Testis (tissue), 3 donors: ENCODE data around the gene PAXIP1. TPM values are rescaled to one million over a fixed set of nuclear protein-coding genes. Genes with fewer than 3 reads are reported as not detected.

Experiments
- DNase-seq: peaks from one replicate; pipeline ENCODE4 v3.0.0-alpha.2; 2019
- H3K27ac ChIP-seq, 2 donors: fragments of 200-600 bp; sonication (generic); one replicate each; pipeline ENCODE4 v1.5.1; 2019
- H3K27me3 ChIP-seq: fragments of 200-600 bp; sonication (generic); one replicate; pipeline ENCODE4 v1.5.1; 2019
- H3K36me3 ChIP-seq: fragments of 200-600 bp; sonication (generic); one replicate; pipeline ENCODE4 v1.5.1; 2017; ENCODE audit warnings: low read depth; ENCODE audit errors: missing control alignments
- H3K4me1 ChIP-seq: fragments of 200-600 bp; sonication (generic); one replicate; pipeline ENCODE4 v1.5.1; 2019
- H3K4me3 ChIP-seq, 2 donors: fragments of 200-600 bp; sonication (generic); one replicate each; pipeline ENCODE4 v1.5.1; 2017 to 2019
- H3K9me3 ChIP-seq: fragments of 200-600 bp; sonication (generic); one replicate; pipeline ENCODE4 v1.5.1; 2017
- CTCF ChIP-seq, 3 experiments: fragments of 450-650 bp in 2 of 3; fragments of 200-600 bp in 1 of 3; sonication (generic) in 1 of 3; IDR thresholded peaks; one replicate each; pipeline ENCODE4 v1.5.1; 2016 to 2019; ENCODE audit warnings: antibody characterized with exemption in 3 of 3, mild to moderate bottlenecking in 2 of 3, moderate library complexity in 1 of 3
- POLR2A ChIP-seq: fragments of 450-650 bp; IDR thresholded peaks from one replicate; pipeline ENCODE4 v1.6.1; 2017; ENCODE audit warnings: antibody characterized with exemption, mild to moderate bottlenecking, moderate library complexity
- WGBS, 2 donors: methylation state at CpG; one replicate each; pipeline ENCODE4 v1.1.5; 2018; 5-methylcytosine and 5-hydroxymethylcytosine counted together
- intact Hi-C: fragments of 100-400 bp; cut with DNase I; formaldehyde crosslinking; loops from one replicate; pipeline ENCODE4 v1.15.1; 2023; ENCODE audit warnings: low total_unique reads
- polyA plus RNA-seq: library from polyadenylated mRNA; stranded (reverse); fragments of 350-450 nt; fragmentation: Illumina TruSeq; extraction: RNeasy Lipid Tissue Mini Kit (QIAGEN cat#74804); gene quantifications from one replicate; pipeline ENCODE4 v1.2.3, GENCODE V29; 2014; ENCODE audit warnings: low read depth, low replicate concordance; ENCODE audit not compliant: insufficient read depth
- total RNA-seq, 2 donors: library from RNA; depleted of rRNA; stranded (reverse); fragments of >200 nt; gene quantifications; one replicate each; pipeline ENCODE4 v1.2.3, GENCODE V29; 2016

The PAXIP1 gene
- total and polyA plus RNA-seq, 3 donors from 2014 or later: 24.2 to 39.4 (median 37.2) TPM

GRCh38 chr7:154899862-154900261, 103.1 kb downstream of the PAXIP1 start:
- DNase-seq: no peak
- Histone ChIP-seq H3K27me3 (no peaks in the 10 kb centered on the region), H3K27ac (no peak overlapping the region), H3K4me3 (no peak overlapping the region), H3K36me3 (no peaks in the 10 kb centered on the region), H3K9me3 (no peaks in the 10 kb centered on the region), H3K4me1 (peaks cover 7% of the 10 kb centered on the region)
- intact Hi-C loops: no loop called here
- TF ChIP-seq CTCF (IDR thresholded peaks at IDR 0.05) (no peak), POLR2A (no peak)
- WGBS, 2 donors: 61 to 79% methylated on average over 5 of the region's 5 CpGs

- intact Hi-C loops: no loop called here
- peaks cover under 1% of the 10 kb centered on the region for H3K4me1 ChIP-seq
- WGBS, 2 donors: 80 to 90% methylated on average over 17 to 24 of the region's 24 CpGs
These were observed 103.7 kb downstream of the PAXIP1 start for GRCh38 chr7:154898973-154899855.

GRCh38 chr7:154896076-154896475, 106.8 kb downstream of the PAXIP1 start:
- no peaks in the 10 kb centered on the region for H3K36me3 ChIP-seq
- no peaks in the 10 kb centered on the region for H3K9me3 ChIP-seq
- no peak for DNase-seq
- no peaks in the 10 kb centered on the region for H3K27me3 ChIP-seq
- no peak for TF ChIP-seq POLR2A
- TF ChIP-seq CTCF (IDR thresholded peaks at IDR 0.05): no peak
- no peak overlapping the region for H3K27ac ChIP-seq
- WGBS, 2 donors: 91 to 100% methylated on average over 3 to 11 of the region's 11 CpGs
- no peaks in the 10 kb centered on the region for H3K4me1 ChIP-seq
- intact Hi-C loops: no loop called here
- no peak overlapping the region for H3K4me3 ChIP-seq

More at GRCh38 chr7:154898973-154899855, 103.7 kb downstream of the PAXIP1 start:
- Histone ChIP-seq H3K27ac (no peak overlapping the region), H3K36me3 (no peaks in the 10 kb centered on the region), H3K27me3 (no peaks in the 10 kb centered on the region), H3K9me3 (no peaks in the 10 kb centered on the region), H3K4me3 (no peak overlapping the region)
- DNase-seq: no peak
- TF ChIP-seq CTCF (IDR thresholded peaks at IDR 0.05): no peak

Other genes with a start within 250 kb of the PAXIP1 start
- under 1 TPM; 0.87 to 0.93 TPM for gene HTR5A, start 67.2 kb upstream of the PAXIP1 start, total RNA-seq
- gene HTR5A, start 67.2 kb upstream of the PAXIP1 start, polyA plus RNA-seq: 2.8 TPM